ENCODE measurements around the gene NR2E3. TPM values are rescaled to one million over a fixed set of nuclear protein-coding genes. Genes with fewer than 3 reads are reported as not detected.

The NR2E3 gene
- total RNA-seq, 3 donors from 2014 or later (not counting 1 experiment from before 2014, with no cell fraction given): not detected

DNA sequence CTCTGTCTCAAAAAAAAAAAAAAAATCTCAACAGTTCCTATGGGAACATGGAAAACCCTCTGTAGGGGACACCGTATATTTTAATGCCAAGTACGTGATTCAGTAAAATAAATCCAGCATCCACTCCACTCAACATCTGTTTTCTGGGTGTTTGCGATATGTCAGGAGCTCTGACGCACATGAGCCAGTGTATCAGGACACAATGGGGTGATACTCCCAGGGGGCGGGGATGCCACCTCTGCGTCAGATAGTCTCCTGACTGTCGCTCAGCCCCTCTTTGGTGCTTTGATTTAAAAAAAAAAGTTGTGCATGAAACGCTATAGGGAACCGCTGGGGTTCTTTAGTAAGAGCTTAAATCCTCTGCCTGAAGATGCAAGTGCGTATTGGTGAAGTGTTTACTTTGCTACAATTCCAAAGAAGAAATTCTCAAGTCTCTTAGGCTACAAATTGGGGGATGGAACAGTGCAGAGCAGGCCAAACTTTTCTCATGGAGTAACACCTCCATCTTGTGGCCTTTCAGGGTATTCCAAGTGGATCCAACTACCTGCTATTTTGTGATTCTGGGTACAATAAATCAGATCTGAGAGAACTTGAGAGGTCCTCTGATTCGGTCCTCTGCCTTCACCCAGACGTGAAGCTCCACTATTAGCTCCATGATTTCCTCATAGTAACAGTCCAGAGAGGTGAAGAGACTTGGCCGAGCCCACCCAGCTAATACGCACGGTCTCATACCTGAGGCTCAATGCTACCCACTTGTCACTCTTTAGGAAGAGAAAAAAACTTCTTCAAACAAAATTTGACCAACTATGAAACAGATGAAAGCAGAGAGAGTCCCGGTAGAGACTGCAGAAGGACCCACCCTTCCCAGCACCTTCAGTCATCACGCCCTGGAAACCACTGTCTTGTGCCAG, 9.3 kb upstream of the NR2E3 start:
- H3K27ac Mint-ChIP-seq: no peak overlapping the region
- Histone ChIP-seq H3K4me3 (ENCODE audit: low read length) (no peak overlapping the region), H3K9me3 (ENCODE audit: control insufficient read depth, insufficient read depth, low read length) (no peaks in the 10 kb centered on the region), H3K4me1 (ENCODE audit: control insufficient read depth, insufficient read depth, low read length) (no peaks in the 10 kb centered on the region), H3K36me3 (ENCODE audit: control insufficient read depth, insufficient read depth, low read length) (no peaks in the 10 kb centered on the region), H3K27me3 (ENCODE audit: control insufficient read depth, insufficient read depth, low read length) (no peaks in the 10 kb centered on the region), H3K27ac (ENCODE audit: low read length) (no peak overlapping the region)
- intact Hi-C loops (cut with micrococcal nuclease): loop anchor here (1.0 kb wide), 1 partner anchor 57 kb away; no protein-coding TSS in a partner anchor
- DNase-seq (peak in 1 of 2 donors; percentile 46), ATAC-seq (peak in 1 of 3 donors; percentile 24)
- 67% methylated on average over 17 of the region's 17 CpGs for WGBS (ENCODE audit: insufficient coverage)
- H3K36me3 Mint-ChIP-seq: no peaks in the 10 kb centered on the region
- H3K9me3 Mint-ChIP-seq: no peaks in the 10 kb centered on the region
- H3K4me1 Mint-ChIP-seq: peaks cover 0 to 6% of the 10 kb centered on the region in 2 donors
- no peak overlapping the region for H3K4me3 Mint-ChIP-seq
- H3K27me3 Mint-ChIP-seq (ENCODE audit: low read depth in 2 of 2): peaks cover 15 to 29% of the 10 kb centered on the region in 2 donors
- TF ChIP-seq, protein P1, sequence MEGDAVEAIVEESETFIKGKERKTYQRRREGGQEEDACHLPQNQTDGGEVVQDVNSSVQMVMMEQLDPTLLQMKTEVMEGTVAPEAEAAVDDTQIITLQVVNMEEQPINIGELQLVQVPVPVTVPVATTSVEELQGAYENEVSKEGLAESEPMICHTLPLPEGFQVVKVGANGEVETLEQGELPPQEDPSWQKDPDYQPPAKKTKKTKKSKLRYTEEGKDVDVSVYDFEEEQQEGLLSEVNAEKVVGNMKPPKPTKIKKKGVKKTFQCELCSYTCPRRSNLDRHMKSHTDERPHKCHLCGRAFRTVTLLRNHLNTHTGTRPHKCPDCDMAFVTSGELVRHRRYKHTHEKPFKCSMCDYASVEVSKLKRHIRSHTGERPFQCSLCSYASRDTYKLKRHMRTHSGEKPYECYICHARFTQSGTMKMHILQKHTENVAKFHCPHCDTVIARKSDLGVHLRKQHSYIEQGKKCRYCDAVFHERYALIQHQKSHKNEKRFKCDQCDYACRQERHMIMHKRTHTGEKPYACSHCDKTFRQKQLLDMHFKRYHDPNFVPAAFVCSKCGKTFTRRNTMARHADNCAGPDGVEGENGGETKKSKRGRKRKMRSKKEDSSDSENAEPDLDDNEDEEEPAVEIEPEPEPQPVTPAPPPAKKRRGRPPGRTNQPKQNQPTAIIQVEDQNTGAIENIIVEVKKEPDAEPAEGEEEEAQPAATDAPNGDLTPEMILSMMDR (IDR thresholded peaks at IDR 0.05): no peak

DNA sequence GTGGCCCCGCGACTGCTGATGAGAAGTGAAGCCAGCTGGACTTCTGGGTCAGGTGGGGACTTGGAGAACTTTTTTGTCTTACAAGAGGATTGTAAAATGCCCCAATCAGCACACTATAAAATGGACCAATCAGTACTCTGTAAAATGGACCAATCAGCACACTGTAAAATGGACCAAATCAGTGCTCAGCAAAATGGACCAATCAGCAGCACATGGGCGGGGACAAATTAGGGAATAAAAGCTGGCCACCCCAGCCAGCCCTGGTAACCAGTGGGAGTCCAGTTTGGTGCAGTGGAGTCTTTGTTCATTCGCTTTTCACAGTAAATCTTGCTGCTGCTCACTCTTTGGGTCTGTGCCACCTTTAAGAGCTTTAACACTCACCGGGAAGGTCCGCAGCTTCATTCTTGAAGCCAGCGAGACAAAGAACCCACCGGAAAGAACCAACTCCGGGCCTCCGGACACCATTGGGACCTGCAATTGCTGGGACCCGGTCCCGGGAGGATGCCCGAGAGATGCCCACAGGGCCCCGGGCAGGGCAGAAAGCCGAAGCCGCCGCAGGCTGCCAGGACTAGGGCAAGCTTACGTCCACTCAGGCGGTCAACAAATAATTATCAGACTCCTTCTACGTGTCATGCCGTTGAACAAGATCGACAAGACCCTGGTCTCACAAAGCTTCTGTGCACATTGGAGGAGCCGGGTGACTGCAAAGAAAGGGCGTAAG, 8.3 kb upstream of the NR2E3 start:
- no peaks in the 10 kb centered on the region for H3K4me1 ChIP-seq (ENCODE audit: control insufficient read depth, insufficient read depth, low read length)
- Mint-ChIP-seq H3K27me3 (ENCODE audit: low read depth in 2 of 2) (peaks cover 15 to 29% of the 10 kb centered on the region in 2 donors), H3K9me3 (no peaks in the 10 kb centered on the region), H3K4me1 (peaks cover 0 to 6% of the 10 kb centered on the region in 2 donors), H3K4me3 (no peak overlapping the region), H3K27ac (no peak overlapping the region), H3K36me3 (no peaks in the 10 kb centered on the region)
- intact Hi-C loops (cut with micrococcal nuclease): loop anchor here (1.0 kb wide), 1 partner anchor 58 kb away; no protein-coding TSS in a partner anchor
- TF ChIP-seq, protein P1 (IDR thresholded peaks at IDR 0.05): no peak
- no peak overlapping the region for H3K27ac ChIP-seq (ENCODE audit: low read length)
- ATAC-seq (no peak), DNase-seq (no peak)
- no peaks in the 10 kb centered on the region for H3K36me3 ChIP-seq (ENCODE audit: control insufficient read depth, insufficient read depth, low read length)
- H3K27me3 ChIP-seq (ENCODE audit: control insufficient read depth, insufficient read depth, low read length): no peaks in the 10 kb centered on the region
- no peaks in the 10 kb centered on the region for H3K9me3 ChIP-seq (ENCODE audit: control insufficient read depth, insufficient read depth, low read length)
- no peak overlapping the region for H3K4me3 ChIP-seq (ENCODE audit: low read length)
- WGBS (ENCODE audit: insufficient coverage): 96% methylated on average over 24 of the region's 24 CpGs

- ATAC-seq (peak in 2 of 3 donors; percentile 50 to 53), DNase-seq (peak in 1 of 2 donors; percentile 29)
Measured at GRCh38 chr15:71802770-71803169, 7.6 kb upstream of the NR2E3 start.

More at GRCh38 chr15:71802770-71803169, 7.6 kb upstream of the NR2E3 start:
- H3K36me3 ChIP-seq (ENCODE audit: control insufficient read depth, insufficient read depth, low read length): no peaks in the 10 kb centered on the region
- intact Hi-C loops (cut with micrococcal nuclease): no loop called here
- peaks cover 15 to 28% of the 10 kb centered on the region in 2 donors for H3K27me3 Mint-ChIP-seq (ENCODE audit: low read depth in 2 of 2)
- H3K27ac ChIP-seq (ENCODE audit: low read length): no peak overlapping the region
- no peaks in the 10 kb centered on the region for H3K4me1 ChIP-seq (ENCODE audit: control insufficient read depth, insufficient read depth, low read length)
- peaks cover 0 to 6% of the 10 kb centered on the region in 2 donors for H3K4me1 Mint-ChIP-seq
- H3K27me3 ChIP-seq (ENCODE audit: control insufficient read depth, insufficient read depth, low read length): no peaks in the 10 kb centered on the region
- H3K27ac Mint-ChIP-seq: no peak overlapping the region
- 62% methylated on average over 19 of the region's 21 CpGs for WGBS (ENCODE audit: insufficient coverage)
- no peaks in the 10 kb centered on the region for H3K9me3 ChIP-seq (ENCODE audit: control insufficient read depth, insufficient read depth, low read length)
- H3K36me3 Mint-ChIP-seq: no peaks in the 10 kb centered on the region
- H3K4me3 ChIP-seq (ENCODE audit: low read length): no peak overlapping the region
- H3K9me3 Mint-ChIP-seq: no peaks in the 10 kb centered on the region
- TF ChIP-seq, protein P1 (IDR thresholded peaks at IDR 0.05): no peak
- no peak overlapping the region for H3K4me3 Mint-ChIP-seq

Data from natural killer cell (primary cell).